Measurements from ENCODE around the gene TMBIM1. TPM values are rescaled to one million over a fixed set of nuclear protein-coding genes. Genes with fewer than 3 reads are reported as not detected.
A peak's percentile ranks its signal among the peaks of the same experiment; 100 is the strongest.
"Not testable (repeated sequence)": the region's sequence is repeated elsewhere in the genome, so short reads cannot be mapped to it uniquely, and the experiment has no call there.

The TMBIM1 gene
- total RNA-seq, 1 experiment from 2014 or later, result 187 TPM

GRCh38 chr2:218273908-218274249 lies 18.4 kb downstream of the TMBIM1 start:
- Histone ChIP-seq H3K4me3 (no peak overlapping the region), H3K27me3 (ENCODE audit: insufficient read depth, low read depth) (no peaks in the 10 kb centered on the region), H3K9me3 (ENCODE audit: insufficient read depth, low read depth) (no peaks in the 10 kb centered on the region), H3K36me3 (ENCODE audit: low read depth) (peaks cover 17% of the 10 kb centered on the region; the same call in 1 of the 2 replicates), H4K20me1 (ENCODE audit: insufficient read depth) (peaks cover 6% of the 10 kb centered on the region), H2AFZ (no peak overlapping the region), H3K4me2 (peak overlapping the region; percentile 11; the same call in 1 of the 2 replicates), H3K4me1 (replicated peaks; ENCODE audit: insufficient read depth) (peaks cover 36% of the 10 kb centered on the region), H3K79me2 (ENCODE audit: low read depth) (peaks cover 34% of the 10 kb centered on the region), H3K9me2 (ENCODE audit: insufficient read depth) (no peaks in the 10 kb centered on the region), H3K27ac (peak overlapping the region; percentile 69), H3F3A (ENCODE audit: insufficient read depth, low read depth) (peaks cover 37% of the 10 kb centered on the region)
- intact Hi-C loops (cut with micrococcal nuclease; ENCODE audit: unreplicated experiment), result loop anchor here (2.0 to 10.0 kb wide), 4 partner anchors 49 to 573 kb away; partner anchors contain the start of genes BCS1L and ZNF142
- BruUV-seq (replicated peaks), result no TSS peak
- TF ChIP-seq EZH2 (IDR thresholded peaks at IDR 0.05; ENCODE audit: low read depth), result no peak
- TF ChIP-seq, protein P1, sequence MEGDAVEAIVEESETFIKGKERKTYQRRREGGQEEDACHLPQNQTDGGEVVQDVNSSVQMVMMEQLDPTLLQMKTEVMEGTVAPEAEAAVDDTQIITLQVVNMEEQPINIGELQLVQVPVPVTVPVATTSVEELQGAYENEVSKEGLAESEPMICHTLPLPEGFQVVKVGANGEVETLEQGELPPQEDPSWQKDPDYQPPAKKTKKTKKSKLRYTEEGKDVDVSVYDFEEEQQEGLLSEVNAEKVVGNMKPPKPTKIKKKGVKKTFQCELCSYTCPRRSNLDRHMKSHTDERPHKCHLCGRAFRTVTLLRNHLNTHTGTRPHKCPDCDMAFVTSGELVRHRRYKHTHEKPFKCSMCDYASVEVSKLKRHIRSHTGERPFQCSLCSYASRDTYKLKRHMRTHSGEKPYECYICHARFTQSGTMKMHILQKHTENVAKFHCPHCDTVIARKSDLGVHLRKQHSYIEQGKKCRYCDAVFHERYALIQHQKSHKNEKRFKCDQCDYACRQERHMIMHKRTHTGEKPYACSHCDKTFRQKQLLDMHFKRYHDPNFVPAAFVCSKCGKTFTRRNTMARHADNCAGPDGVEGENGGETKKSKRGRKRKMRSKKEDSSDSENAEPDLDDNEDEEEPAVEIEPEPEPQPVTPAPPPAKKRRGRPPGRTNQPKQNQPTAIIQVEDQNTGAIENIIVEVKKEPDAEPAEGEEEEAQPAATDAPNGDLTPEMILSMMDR (conservative IDR thresholded peaks at IDR 0.05), result no peak
- no peak for DNase-seq
- ChIA-PET CTCF (interaction anchor here (1.1 to 2.9 kb wide), 2 partner anchors 18 to 83 kb away, joined by 5 to 26 read pairs; partner anchors contain the start of genes CATIP and TMBIM1), POLR2A (ENCODE audit: unreplicated experiment) (interaction anchor here (0.6 kb wide), 1 partner anchor 113 kb away, joined by 5 read pairs; no protein-coding TSS in a partner anchor)

GRCh38 chr2:218273214-218273907 lies 18.9 kb downstream of the TMBIM1 start:
- not testable (repeated sequence) for BruUV-seq (replicated peaks); H4K20me1 ChIP-seq (ENCODE audit: insufficient read depth); H3K9me3 ChIP-seq (ENCODE audit: insufficient read depth, low read depth); DNase-seq; H3K27me3 ChIP-seq (ENCODE audit: insufficient read depth, low read depth); H3K4me3 ChIP-seq; H2AFZ ChIP-seq; H3K9me2 ChIP-seq (ENCODE audit: insufficient read depth)
- ChIA-PET POLR2A (ENCODE audit: unreplicated experiment) (interaction anchor here (0.6 to 1.0 kb wide), 6 partner anchors 9 to 113 kb away, joined by 5 to 8 read pairs (median 6); no protein-coding TSS in a partner anchor), CTCF (interaction anchor here (0.6 to 2.9 kb wide), 8 partner anchors 9 to 133 kb away, joined by 3 to 26 read pairs (median 6); partner anchors contain the start of genes CATIP, CTDSP1 and TMBIM1)
- Histone ChIP-seq H3F3A (ENCODE audit: insufficient read depth, low read depth) (peaks cover 37% of the 10 kb centered on the region), H3K79me2 (ENCODE audit: low read depth) (peaks cover 38% of the 10 kb centered on the region), H3K4me2 (peak overlapping the region; percentile 97), H3K4me1 (replicated peaks; ENCODE audit: insufficient read depth) (peaks cover 39% of the 10 kb centered on the region), H3K27ac (peak overlapping the region; percentile 69), H3K36me3 (ENCODE audit: low read depth) (peaks cover 17% of the 10 kb centered on the region; the same call in 1 of the 2 replicates)
- intact Hi-C loops (cut with micrococcal nuclease; ENCODE audit: unreplicated experiment), result loop anchor here (2.0 to 10.0 kb wide), 4 partner anchors 49 to 574 kb away; partner anchors contain the start of genes BCS1L and ZNF142

DNA sequence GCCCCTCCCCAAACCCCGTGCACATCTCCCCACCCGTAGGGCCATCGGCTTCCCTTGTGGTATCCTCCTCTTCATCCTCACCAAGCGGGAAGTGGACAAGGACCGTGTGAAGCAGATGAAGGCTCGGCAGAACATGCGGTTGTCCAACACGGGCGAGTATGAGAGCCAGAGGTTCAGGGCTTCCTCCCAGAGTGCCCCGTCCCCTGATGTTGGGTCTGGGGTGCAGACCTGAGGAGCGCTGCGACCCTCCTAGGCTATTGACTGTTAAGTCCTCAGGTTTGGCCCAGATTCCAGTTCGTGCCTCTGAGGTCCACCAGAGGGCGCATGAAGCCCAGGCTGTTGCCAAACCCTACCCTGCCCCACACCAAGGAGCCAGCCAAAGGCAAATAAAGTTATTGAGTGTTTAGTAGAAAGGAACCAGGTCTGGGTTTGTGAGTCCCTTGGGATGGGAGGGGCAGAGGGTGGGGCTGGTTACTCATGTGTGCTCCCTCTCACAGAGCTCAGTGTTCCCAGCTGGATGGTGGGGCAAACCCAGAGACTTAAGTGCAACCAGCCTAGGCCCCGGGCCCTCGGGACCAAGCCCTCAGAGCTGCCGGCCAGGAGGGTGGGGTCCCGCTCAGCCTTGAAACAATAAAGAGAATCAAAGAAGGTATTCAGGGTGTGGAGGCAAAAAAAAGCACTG lies 19.6 kb downstream of the TMBIM1 start:
- Histone ChIP-seq H3K27ac (peak overlapping the region; percentile 69), H3K4me3 (no peak overlapping the region; the same call in 1 of the 2 replicates), H3K27me3 (ENCODE audit: insufficient read depth, low read depth) (no peaks in the 10 kb centered on the region), H3K9me2 (ENCODE audit: insufficient read depth) (no peaks in the 10 kb centered on the region), H3K79me2 (ENCODE audit: low read depth) (peaks cover 44% of the 10 kb centered on the region), H3F3A (ENCODE audit: insufficient read depth, low read depth) (peaks cover 37% of the 10 kb centered on the region), H3K4me2 (peak overlapping the region; percentile 97), H3K4me1 (replicated peaks; ENCODE audit: insufficient read depth) (peaks cover 39% of the 10 kb centered on the region), H4K20me1 (ENCODE audit: insufficient read depth) (peaks cover 10% of the 10 kb centered on the region), H3K36me3 (ENCODE audit: low read depth) (peaks cover 18% of the 10 kb centered on the region), H3K9me3 (ENCODE audit: insufficient read depth, low read depth) (no peaks in the 10 kb centered on the region), H2AFZ (no peak overlapping the region)
- intact Hi-C loops (cut with micrococcal nuclease; ENCODE audit: unreplicated experiment), result loop anchor here (1.0 to 10.0 kb wide), 9 partner anchors 15 to 575 kb away; partner anchors contain the start of genes BCS1L and ZNF142
- ChIA-PET CTCF (interaction anchor here (0.6 to 2.9 kb wide), 9 partner anchors 10 to 314 kb away, joined by 3 to 26 read pairs (median 6); partner anchors contain the start of genes CATIP, CTDSP1 and TMBIM1), POLR2A (ENCODE audit: unreplicated experiment) (interaction anchor here (0.6 to 1.0 kb wide), 6 partner anchors 10 to 729 kb away, joined by 3 to 8 read pairs (median 6); no protein-coding TSS in a partner anchor)
- no peak for TF ChIP-seq EZH2 (IDR thresholded peaks at IDR 0.05; ENCODE audit: low read depth)
- TF ChIP-seq, protein P1 (conservative IDR thresholded peaks at IDR 0.05), result peak; percentile 95
- DNase-seq, result peak; percentile 85 to 90
- BruUV-seq (replicated peaks), result no TSS peak
